Testis (tissue), 2 donors: ENCODE data around the gene CCT3.

Experiments
- CTCF ChIP-seq, 3 experiments: fragments of 450-650 bp in 2 of 3; fragments of 200-600 bp in 1 of 3; sonication (generic) in 1 of 3; IDR thresholded peaks; one replicate each; pipeline ENCODE4 v1.5.1; 2016 to 2019; ENCODE audit warnings: antibody characterized with exemption in 3 of 3, mild to moderate bottlenecking in 2 of 3, moderate library complexity in 1 of 3
- POLR2A ChIP-seq: fragments of 450-650 bp; IDR thresholded peaks from one replicate; pipeline ENCODE4 v1.6.1; 2017; ENCODE audit warnings: antibody characterized with exemption, mild to moderate bottlenecking, moderate library complexity

- TF ChIP-seq CTCF (IDR thresholded peaks at IDR 0.05) (no peak), POLR2A (no peak)
Observed at GRCh38 chr1:156259805-156260204, 78.3 kb downstream of the CCT3 start.
